B cell (primary cell): ENCODE measurements around the gene ATP8B3. TPM values are rescaled to one million over a fixed set of nuclear protein-coding genes. Genes with fewer than 3 reads are reported as not detected.

ENCODE experiments used
- ATAC-seq: fragments of 200-7000 bp; cut with Tn5 transposase; one replicate; pipeline ENCODE4 v1.10.0; 2021; ENCODE audit warnings: low read depth, mild to moderate bottlenecking, moderate number of reproducible peaks, moderate library complexity
- CTCF ChIA-PET: fragments of 350-600 bp; sonication (Branson Sonifier 250); formaldehyde crosslinking; loops from one replicate; lab custom pipeline; 2021; ENCODE audit warnings: antibody characterized with exemption, inconsistent platforms; lab: Charles Lee
- POLR2A ChIA-PET: fragments of 350-600 bp; sonication (Branson Sonifier 250); formaldehyde crosslinking; loops from one replicate; lab custom pipeline; 2021; ENCODE audit warnings: antibody characterized with exemption; lab: Charles Lee
- DNase-seq: peaks from one replicate; pipeline ENCODE4 v3.0.0; 2013
- H2AFZ ChIP-seq: 2 replicates; pipeline ENCODE4 v1.6.1; 2012; ENCODE audit warnings: mild to moderate bottlenecking, low read depth, low read length; ENCODE audit not compliant: insufficient read depth, poor library complexity, severe bottlenecking
- H3K27ac ChIP-seq, 2 donors: 1 replicate in 1 of 2; 2 replicates in 1 of 2; pipeline ENCODE4 v1.5.1; 2012 to 2013; ENCODE audit warnings: low read length in 2 of 2, mild to moderate bottlenecking in 2 of 2, moderate library complexity in 1 of 2
- H3K27me3 ChIP-seq, 4 experiments: fragments of 200-600 bp in 1 of 4; sonication (generic) in 1 of 4; replicated peaks in 1 of 4; 1 replicate in 2 of 4; 2 replicates in 2 of 4; pipeline versions ENCODE4 v1.6.1 to v1.7.0; 2013 to 2016; ENCODE audit warnings: low read length in 3 of 4, mild to moderate bottlenecking in 2 of 4, mixed read lengths in 1 of 4, moderate library complexity in 1 of 4; ENCODE audit not compliant: insufficient read depth in 4 of 4, control insufficient read depth in 3 of 4; ENCODE audit errors: control extremely low read depth in 1 of 4
- H3K36me3 ChIP-seq, 2 experiments: replicated peaks in 1 of 2; 1 replicate in 1 of 2; 2 replicates in 1 of 2; pipeline versions ENCODE4 v1.6.1 to v1.7.1; 2013; ENCODE audit warnings: low read length in 1 of 2; ENCODE audit not compliant: insufficient read depth in 2 of 2, control insufficient read depth in 1 of 2; ENCODE audit errors: control extremely low read depth in 1 of 2, extremely low read depth in 1 of 2
- H3K4me1 ChIP-seq, 2 donors: fragments of 200-600 bp in 1 of 2; sonication (generic) in 1 of 2; 1 replicate in 1 of 2; 2 replicates in 1 of 2; pipeline versions ENCODE4 v1.5.1 to v1.6.1; 2013 to 2017; ENCODE audit warnings: low read length in 2 of 2; ENCODE audit not compliant: control insufficient read depth in 2 of 2, insufficient read depth in 2 of 2
- H3K4me2 ChIP-seq: replicated peaks from 2 replicates; pipeline ENCODE3; 2012; ENCODE audit warnings: mild to moderate bottlenecking, low read depth, low read length; ENCODE audit not compliant: poor library complexity, severe bottlenecking
- H3K4me3 ChIP-seq, 5 experiments: fragments of 200-600 bp in 1 of 5; sonication (generic) in 1 of 5; 1 replicate in 3 of 5; 2 replicates in 2 of 5; pipeline versions ENCODE4 v1.5.1 to v1.7.0; 2011 to 2016; ENCODE audit warnings: low read length in 4 of 5, mild to moderate bottlenecking in 4 of 5, low read depth in 2 of 5, control low read depth in 1 of 5, moderate library complexity in 1 of 5; ENCODE audit not compliant: insufficient read depth in 1 of 5; ENCODE audit errors: control extremely low read depth in 1 of 5, extremely low read depth in 1 of 5
- H3K79me2 ChIP-seq: fragments of 200-600 bp; sonication (generic); one replicate; pipeline ENCODE4 v1.6.0; 2016; ENCODE audit warnings: low read length; ENCODE audit not compliant: control insufficient read depth, insufficient read depth
- H3K9ac ChIP-seq: fragments of 200-600 bp; sonication (generic); 2 replicates; pipeline ENCODE4 v1.6.1; 2017; ENCODE audit warnings: mild to moderate bottlenecking, low read length, moderate library complexity
- H3K9me3 ChIP-seq, 3 donors: one replicate each; pipeline versions ENCODE4 v1.6.1 to v1.7.1; 2013; ENCODE audit warnings: low read length in 2 of 3; ENCODE audit not compliant: control insufficient read depth in 2 of 3, insufficient read depth in 1 of 3; ENCODE audit errors: control extremely low read depth in 1 of 3
- H4K20me1 ChIP-seq: 2 replicates; pipeline ENCODE4 v1.6.0; 2012; ENCODE audit warnings: mild to moderate bottlenecking, low read length; ENCODE audit not compliant: insufficient read depth, control insufficient read depth, poor library complexity, severe bottlenecking
- H3K27ac Mint-ChIP-seq: one replicate; pipeline ENCODE4 v1.8.0; 2021; ENCODE audit warnings: mixed read lengths
- H3K27me3 Mint-ChIP-seq: one replicate; pipeline ENCODE4 v1.8.0; 2021; ENCODE audit warnings: mixed read lengths
- H3K4me1 Mint-ChIP-seq: one replicate; pipeline ENCODE4 v1.8.0; 2021; ENCODE audit warnings: mixed read lengths
- H3K4me3 Mint-ChIP-seq: one replicate; pipeline ENCODE4 v1.8.0; 2021; ENCODE audit warnings: mixed read lengths
- H3K9me3 Mint-ChIP-seq: one replicate; pipeline ENCODE4 v1.8.0; 2022; ENCODE audit warnings: mixed read lengths; ENCODE audit not compliant: insufficient read depth
- EZH2 ChIP-seq: IDR thresholded peaks from 2 replicates; pipeline ENCODE4 v1.6.1; 2012; ENCODE audit warnings: borderline replicate concordance, low read depth, mild to moderate bottlenecking, moderate library complexity, low read length; ENCODE audit not compliant: insufficient read depth, poor library complexity, severe bottlenecking
- WGBS: methylation state at CpG from one replicate; pipeline ENCODE4 v1.1.5; 2013; ENCODE audit warnings: missing lambda C conversion rate; ENCODE audit not compliant: insufficient coverage; 5-methylcytosine and 5-hydroxymethylcytosine counted together
- intact Hi-C: fragments of 100-400 bp; cut with micrococcal nuclease; formaldehyde crosslinking; loops from one replicate; pipeline ENCODE4 v1.10.0; 2022
- polyA plus RNA-seq: library from polyadenylated mRNA; depleted of rRNA; stranded (reverse); fragments of >200 nt; gene quantifications from 2 replicates; pipeline ENCODE4 v1.2.3, GENCODE V29; 2012
- total RNA-seq, 2 donors: library from RNA; stranded (reverse); fragments of 120-200 nt in 1 of 2; gene quantifications; 1 replicate in 1 of 2; 2 replicates in 1 of 2; pipeline versions ENCODE4 v1.2.3 to v1.2.4, GENCODE V29; 2013 to 2022
- TF ChIP-seq, protein P1 (sequence below): fragments of 200-600 bp; IDR thresholded peaks from one replicate; pipeline ENCODE4 v1.8.0; 2022; ENCODE audit warnings: antibody characterized with exemption, mild to moderate bottlenecking

ATP8B3 gene
- total and polyA plus RNA-seq, 2 donors (not counting 1 experiment from before 2014, with no cell fraction given) = 0.89 to 5.1 TPM

- Mint-ChIP-seq H3K9me3 (no peaks in the 10 kb centered on the region), H3K4me1 (peaks cover 26% of the 10 kb centered on the region), H3K27ac (peak overlapping the region; percentile 53), H3K4me3 (peak overlapping the region; percentile 69), H3K27me3 (peaks cover 39% of the 10 kb centered on the region)
- peak overlapping the region in 2 of 5 experiments; percentile 46 to 62 for H3K4me3 ChIP-seq
- TF ChIP-seq, protein P1, sequence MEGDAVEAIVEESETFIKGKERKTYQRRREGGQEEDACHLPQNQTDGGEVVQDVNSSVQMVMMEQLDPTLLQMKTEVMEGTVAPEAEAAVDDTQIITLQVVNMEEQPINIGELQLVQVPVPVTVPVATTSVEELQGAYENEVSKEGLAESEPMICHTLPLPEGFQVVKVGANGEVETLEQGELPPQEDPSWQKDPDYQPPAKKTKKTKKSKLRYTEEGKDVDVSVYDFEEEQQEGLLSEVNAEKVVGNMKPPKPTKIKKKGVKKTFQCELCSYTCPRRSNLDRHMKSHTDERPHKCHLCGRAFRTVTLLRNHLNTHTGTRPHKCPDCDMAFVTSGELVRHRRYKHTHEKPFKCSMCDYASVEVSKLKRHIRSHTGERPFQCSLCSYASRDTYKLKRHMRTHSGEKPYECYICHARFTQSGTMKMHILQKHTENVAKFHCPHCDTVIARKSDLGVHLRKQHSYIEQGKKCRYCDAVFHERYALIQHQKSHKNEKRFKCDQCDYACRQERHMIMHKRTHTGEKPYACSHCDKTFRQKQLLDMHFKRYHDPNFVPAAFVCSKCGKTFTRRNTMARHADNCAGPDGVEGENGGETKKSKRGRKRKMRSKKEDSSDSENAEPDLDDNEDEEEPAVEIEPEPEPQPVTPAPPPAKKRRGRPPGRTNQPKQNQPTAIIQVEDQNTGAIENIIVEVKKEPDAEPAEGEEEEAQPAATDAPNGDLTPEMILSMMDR = no peak
- no peak for TF ChIP-seq EZH2
- CTCF ChIA-PET = interaction anchor here (1.6 kb wide), 1 partner anchor 75 kb away, joined by 5 read pairs; no protein-coding TSS in a partner anchor
- H3K79me2 ChIP-seq = no peaks in the 10 kb centered on the region
- H3K27me3 ChIP-seq = peaks cover 0 to 89% (median 51%) of the 10 kb centered on the region in 4 experiments
- H3K9me3 ChIP-seq = peaks cover 0 to 82% (median 6%) of the 10 kb centered on the region in 3 donors
- intact Hi-C loops = no loop called here
- peak overlapping the region; percentile 38 for H2AFZ ChIP-seq
- peak overlapping the region; percentile 91 for H3K4me2 ChIP-seq
- H3K9ac ChIP-seq = peak overlapping the region; percentile 51
- peaks cover 52 to 65% of the 10 kb centered on the region in 2 donors for H3K4me1 ChIP-seq
- ATAC-seq (no peak), DNase-seq (no peak)
- 0% methylated on average over 4 of the region's 22 CpGs for WGBS
- H3K36me3 ChIP-seq = no peaks in the 10 kb centered on the region
- no peak overlapping the region for H3K27ac ChIP-seq
- POLR2A ChIA-PET = interaction anchor here (0.9 kb wide), 1 partner anchor 75 kb away, joined by 5 read pairs; no protein-coding TSS in a partner anchor
- H4K20me1 ChIP-seq = peaks cover 12% of the 10 kb centered on the region
Observed at GRCh38 chr19:1747285-1748114, 64.6 kb downstream of the ATP8B3 start.
